HEK293 (cell line): Measurements from ENCODE around the gene TAS2R40.
A peak's percentile ranks its signal among the peaks of the same experiment; 100 is the strongest.

ENCODE experiments used
- CTCF ChIP-seq: fragments of 450-650 bp; formaldehyde crosslinking; IDR thresholded peaks from 2 replicates; pipeline ENCODE4 v1.5.1; 2016; ENCODE audit warnings: missing biosample characterization, missing genetic modification characterization
- HOXC10 ChIP-seq: sonication (generic); formaldehyde crosslinking; IDR thresholded peaks from 2 replicates; pipeline ENCODE4 v1.8.1; 2023; ENCODE audit warnings: mild to moderate bottlenecking, missing genetic modification reagents
- KLF17 ChIP-seq: fragments of 450-650 bp; formaldehyde crosslinking; IDR thresholded peaks from 2 replicates; pipeline ENCODE4 v1.5.1; 2016; ENCODE audit warnings: missing biosample characterization, missing genetic modification characterization
- PBX3 ChIP-seq: sonication (generic); formaldehyde crosslinking; IDR thresholded peaks from 2 replicates; pipeline ENCODE4 v1.8.1; 2022; ENCODE audit warnings: mild to moderate bottlenecking, moderate library complexity, missing genetic modification reagents
- PRDM1 ChIP-seq: fragments of 450-650 bp; formaldehyde crosslinking; IDR thresholded peaks from 2 replicates; pipeline ENCODE4; 2016; ENCODE audit warnings: missing biosample characterization, missing genetic modification characterization
- REST ChIP-seq: fragments of 450-650 bp; formaldehyde crosslinking; IDR thresholded peaks from 2 replicates; pipeline ENCODE4 v1.5.1; 2016; ENCODE audit warnings: missing biosample characterization, missing genetic modification characterization
- ZBTB6 ChIP-seq: fragments of 450-650 bp; formaldehyde crosslinking; IDR thresholded peaks from 2 replicates; pipeline ENCODE4 v1.5.1; 2017; ENCODE audit warnings: missing biosample characterization, missing genetic modification characterization
- ZIC2 ChIP-seq: fragments of 450-650 bp; formaldehyde crosslinking; IDR thresholded peaks from 2 replicates; pipeline ENCODE4 v1.5.1; 2016; ENCODE audit warnings: missing biosample characterization, missing genetic modification characterization
- ZNF140 ChIP-seq: fragments of 450-650 bp; formaldehyde crosslinking; IDR thresholded peaks from 2 replicates; pipeline ENCODE4 v1.5.1; 2016; ENCODE audit warnings: missing biosample characterization, missing genetic modification characterization
- ZNF146 ChIP-seq: fragments of 450-650 bp; formaldehyde crosslinking; IDR thresholded peaks from 2 replicates; pipeline ENCODE4 v1.5.1; 2016; ENCODE audit warnings: missing biosample characterization, missing genetic modification characterization
- ZNF175 ChIP-seq: fragments of 450-650 bp; formaldehyde crosslinking; IDR thresholded peaks from 2 replicates; pipeline ENCODE4 v1.5.1; 2016; ENCODE audit warnings: missing biosample characterization, missing genetic modification characterization
- ZNF514 ChIP-seq: fragments of 450-650 bp; formaldehyde crosslinking; IDR thresholded peaks from 2 replicates; pipeline ENCODE4 v1.5.1; 2016; ENCODE audit warnings: missing biosample characterization, missing genetic modification characterization

GRCh38 chr7:143214789-143215679 lies 6.8 kb upstream of the TAS2R40 start:
- peak; percentile 87 for TF ChIP-seq CTCF (tag by site-specific recombination)
- no peak for TF ChIP-seq ZNF140 (tag by site-specific recombination)
- no peak for TF ChIP-seq PRDM1 (tag by site-specific recombination)
- no peak for TF ChIP-seq ZNF514
- no peak; the same call in 1 of the 2 replicates for TF ChIP-seq ZBTB6 (tag by site-specific recombination)
- TF ChIP-seq KLF17 (tag by site-specific recombination) = no peak
- TF ChIP-seq PBX3 (CRISPR knock-in tag) = no peak
- no peak for TF ChIP-seq REST (tag by site-specific recombination)
- no peak for TF ChIP-seq ZIC2 (tag by site-specific recombination)
- no peak for TF ChIP-seq HOXC10 (CRISPR knock-in tag)
- no peak for TF ChIP-seq ZNF146 (tag by site-specific recombination)
- TF ChIP-seq ZNF175 (tag by site-specific recombination) = no peak
